ENCODE data around the gene LRRN2. TPM values are rescaled to one million over a fixed set of nuclear protein-coding genes. Genes with fewer than 3 reads are reported as not detected.

Gene LRRN2
- total RNA-seq, 1 experiment from 2014 or later = 2.0 TPM

DNA sequence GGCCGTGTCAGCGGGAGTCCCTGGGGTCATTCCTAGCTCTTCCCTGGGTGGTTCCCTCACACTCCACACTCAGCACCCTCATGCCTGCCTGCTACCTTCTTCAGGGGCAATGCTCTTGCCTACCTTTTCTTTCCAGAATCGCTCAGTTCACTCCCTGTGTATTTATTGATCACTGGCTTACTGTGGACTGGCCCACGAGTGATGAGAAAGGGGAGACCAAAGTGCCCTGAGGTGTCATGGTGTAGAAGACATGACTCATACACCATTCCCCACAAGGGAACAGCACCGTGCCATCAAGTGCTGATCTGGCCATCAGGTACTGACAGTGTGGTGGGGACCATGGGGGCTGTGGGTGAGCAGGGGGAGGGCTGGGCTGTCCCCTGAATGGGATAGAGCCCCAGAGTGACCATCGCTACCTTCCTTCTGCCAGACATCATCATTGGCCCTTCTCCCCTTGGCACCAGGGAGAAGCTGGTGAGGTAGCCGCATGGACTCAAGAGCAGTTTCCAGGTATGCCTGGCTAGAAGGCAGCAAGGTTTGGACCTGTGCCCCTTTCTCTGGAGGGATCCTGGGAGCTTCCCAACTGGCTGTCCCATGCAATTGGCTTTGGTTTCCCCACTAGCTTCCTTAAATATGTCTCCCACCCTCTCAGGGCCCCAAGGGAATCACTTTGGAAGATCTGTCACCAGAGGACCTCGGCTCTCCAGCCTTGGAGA, 17.2 kb upstream of the LRRN2 start:
- Histone ChIP-seq H3K27ac (ENCODE audit: low read length) (no peak overlapping the region), H3K4me1 (ENCODE audit: control insufficient read depth, insufficient read depth, low read length) (no peaks in the 10 kb centered on the region), H3K9me3 (ENCODE audit: control insufficient read depth, insufficient read depth, low read depth, low read length) (no peaks in the 10 kb centered on the region), H3K36me3 (ENCODE audit: control insufficient read depth, insufficient read depth, low read length) (no peaks in the 10 kb centered on the region), H3K4me3 (ENCODE audit: low read depth in 2 of 2, low read length in 2 of 2) (no peak overlapping the region), H3K27me3 (ENCODE audit: control insufficient read depth, insufficient read depth, low read length) (0 out of 2 replicates have a peak, but pooled peaks cover 2% of the 10 kb centered on the region)
- no TSS peak for BruUV-seq (replicated peaks)
- POLR2A ChIA-PET = interaction anchor here (0.6 kb wide), 1 partner anchor 977 kb away, joined by 3 read pairs; no protein-coding TSS in a partner anchor
- CTCF ChIA-PET = no interaction called here
- intact Hi-C loops (cut with micrococcal nuclease; ENCODE audit: unreplicated experiment) = no loop called here
- TF ChIP-seq POLR2AphosphoS5 (IDR thresholded peaks at IDR 0.05; ENCODE audit: low read depth, low read length) (no peak), TCF7L2 (IDR thresholded peaks at IDR 0.05; ENCODE audit: low read depth, low read length) (no peak), SIN3A (IDR thresholded peaks at IDR 0.05; ENCODE audit: borderline replicate concordance, insufficient read depth, low read depth, low read length) (no peak)
- TF ChIP-seq, protein P1, sequence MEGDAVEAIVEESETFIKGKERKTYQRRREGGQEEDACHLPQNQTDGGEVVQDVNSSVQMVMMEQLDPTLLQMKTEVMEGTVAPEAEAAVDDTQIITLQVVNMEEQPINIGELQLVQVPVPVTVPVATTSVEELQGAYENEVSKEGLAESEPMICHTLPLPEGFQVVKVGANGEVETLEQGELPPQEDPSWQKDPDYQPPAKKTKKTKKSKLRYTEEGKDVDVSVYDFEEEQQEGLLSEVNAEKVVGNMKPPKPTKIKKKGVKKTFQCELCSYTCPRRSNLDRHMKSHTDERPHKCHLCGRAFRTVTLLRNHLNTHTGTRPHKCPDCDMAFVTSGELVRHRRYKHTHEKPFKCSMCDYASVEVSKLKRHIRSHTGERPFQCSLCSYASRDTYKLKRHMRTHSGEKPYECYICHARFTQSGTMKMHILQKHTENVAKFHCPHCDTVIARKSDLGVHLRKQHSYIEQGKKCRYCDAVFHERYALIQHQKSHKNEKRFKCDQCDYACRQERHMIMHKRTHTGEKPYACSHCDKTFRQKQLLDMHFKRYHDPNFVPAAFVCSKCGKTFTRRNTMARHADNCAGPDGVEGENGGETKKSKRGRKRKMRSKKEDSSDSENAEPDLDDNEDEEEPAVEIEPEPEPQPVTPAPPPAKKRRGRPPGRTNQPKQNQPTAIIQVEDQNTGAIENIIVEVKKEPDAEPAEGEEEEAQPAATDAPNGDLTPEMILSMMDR (IDR thresholded peaks at IDR 0.05) = no peak
- TF ChIP-seq, protein P2, sequence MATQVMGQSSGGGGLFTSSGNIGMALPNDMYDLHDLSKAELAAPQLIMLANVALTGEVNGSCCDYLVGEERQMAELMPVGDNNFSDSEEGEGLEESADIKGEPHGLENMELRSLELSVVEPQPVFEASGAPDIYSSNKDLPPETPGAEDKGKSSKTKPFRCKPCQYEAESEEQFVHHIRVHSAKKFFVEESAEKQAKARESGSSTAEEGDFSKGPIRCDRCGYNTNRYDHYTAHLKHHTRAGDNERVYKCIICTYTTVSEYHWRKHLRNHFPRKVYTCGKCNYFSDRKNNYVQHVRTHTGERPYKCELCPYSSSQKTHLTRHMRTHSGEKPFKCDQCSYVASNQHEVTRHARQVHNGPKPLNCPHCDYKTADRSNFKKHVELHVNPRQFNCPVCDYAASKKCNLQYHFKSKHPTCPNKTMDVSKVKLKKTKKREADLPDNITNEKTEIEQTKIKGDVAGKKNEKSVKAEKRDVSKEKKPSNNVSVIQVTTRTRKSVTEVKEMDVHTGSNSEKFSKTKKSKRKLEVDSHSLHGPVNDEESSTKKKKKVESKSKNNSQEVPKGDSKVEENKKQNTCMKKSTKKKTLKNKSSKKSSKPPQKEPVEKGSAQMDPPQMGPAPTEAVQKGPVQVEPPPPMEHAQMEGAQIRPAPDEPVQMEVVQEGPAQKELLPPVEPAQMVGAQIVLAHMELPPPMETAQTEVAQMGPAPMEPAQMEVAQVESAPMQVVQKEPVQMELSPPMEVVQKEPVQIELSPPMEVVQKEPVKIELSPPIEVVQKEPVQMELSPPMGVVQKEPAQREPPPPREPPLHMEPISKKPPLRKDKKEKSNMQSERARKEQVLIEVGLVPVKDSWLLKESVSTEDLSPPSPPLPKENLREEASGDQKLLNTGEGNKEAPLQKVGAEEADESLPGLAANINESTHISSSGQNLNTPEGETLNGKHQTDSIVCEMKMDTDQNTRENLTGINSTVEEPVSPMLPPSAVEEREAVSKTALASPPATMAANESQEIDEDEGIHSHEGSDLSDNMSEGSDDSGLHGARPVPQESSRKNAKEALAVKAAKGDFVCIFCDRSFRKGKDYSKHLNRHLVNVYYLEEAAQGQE (IDR thresholded peaks at IDR 0.05; ENCODE audit: insufficient read depth in 1 of 2, low read depth in 2 of 2, low read length in 1 of 2) = no peak
- ATAC-seq (no peak), DNase-seq (ENCODE audit: low read depth, low spot score) (no peak)
- in situ Hi-C loops (cut with HindIII; ENCODE audit: low pct_unique_long_range_greater_than_20kb, low sequenced_read_pairs) = no loop called here

DNA sequence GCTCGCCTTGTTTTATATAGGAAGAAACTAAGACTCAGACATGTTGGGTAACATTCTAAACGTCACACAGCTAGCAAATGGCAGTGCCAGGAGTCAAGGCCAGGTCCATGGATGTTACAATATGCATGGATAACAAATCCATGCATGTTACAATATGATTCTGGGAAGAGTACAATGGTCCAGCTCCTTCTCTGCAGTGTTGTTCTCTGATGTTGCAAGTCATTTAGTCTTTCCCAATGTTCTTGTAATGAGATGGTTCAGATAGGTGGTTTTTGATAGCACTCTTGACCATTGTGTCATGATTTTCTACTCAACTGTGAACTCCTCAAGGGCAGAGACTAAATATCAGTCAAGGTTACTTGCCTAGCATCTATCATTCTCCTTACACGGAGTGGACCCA, 15.7 kb upstream of the LRRN2 start:
- TF ChIP-seq, protein P1 (IDR thresholded peaks at IDR 0.05) = no peak
- intact Hi-C loops (cut with micrococcal nuclease; ENCODE audit: unreplicated experiment) (no loop called here), in situ Hi-C loops (cut with HindIII; ENCODE audit: low pct_unique_long_range_greater_than_20kb, low sequenced_read_pairs) (no loop called here)
- no peaks in the 10 kb centered on the region for H3K4me1 ChIP-seq (ENCODE audit: control insufficient read depth, insufficient read depth, low read length)
- POLR2A ChIA-PET = no interaction called here
- no peak overlapping the region for H3K27ac ChIP-seq (ENCODE audit: low read length)
- H3K36me3 ChIP-seq (ENCODE audit: control insufficient read depth, insufficient read depth, low read length) = no peaks in the 10 kb centered on the region
- no peak overlapping the region for H3K4me3 ChIP-seq (ENCODE audit: low read depth in 2 of 2, low read length in 2 of 2)
- BruUV-seq (replicated peaks) = no TSS peak
- no peak for ATAC-seq
- H3K27me3 ChIP-seq (ENCODE audit: control insufficient read depth, insufficient read depth, low read length) = 0 out of 2 replicates have a peak, but pooled peaks cover 4% of the 10 kb centered on the region
- H3K9me3 ChIP-seq (ENCODE audit: control insufficient read depth, insufficient read depth, low read depth, low read length) = no peaks in the 10 kb centered on the region
- no peak for DNase-seq (ENCODE audit: low read depth, low spot score)
- CTCF ChIA-PET = no interaction called here
